Heart right ventricle (tissue), 16 donors: ENCODE data around the gene CHD9. TPM values are rescaled to one million over a fixed set of nuclear protein-coding genes. Genes with fewer than 3 reads are reported as not detected.

Experiments
- ATAC-seq, 8 donors: fragments of 200-7000 bp; cut with Tn5 transposase; one replicate each; pipeline ENCODE4 v1.9.1; 2020; ENCODE audit warnings: mild to moderate bottlenecking in 8 of 8, moderate library complexity in 8 of 8, moderate number of reproducible peaks in 1 of 8
- DNase-seq, 2 donors: peaks; one replicate each; pipeline ENCODE4 v3.0.0-alpha.2; 2020
- H3K27ac ChIP-seq, 10 donors: fragments of 200-600 bp; sonication (generic) in 2 of 10; one replicate each; pipeline versions ENCODE4 v1.5.0 to v1.8.0; 2020 to 2022; ENCODE audit warnings: mild to moderate bottlenecking in 3 of 10
- H3K27me3 ChIP-seq, 7 donors: fragments of 200-600 bp; one replicate each; pipeline ENCODE4 v1.8.0; 2021 to 2022; ENCODE audit warnings: mild to moderate bottlenecking in 2 of 7
- H3K36me3 ChIP-seq, 9 donors: fragments of 200-600 bp; sonication (generic) in 1 of 9; one replicate each; pipeline versions ENCODE4 v1.5.0 to v1.8.0; 2020 to 2022; ENCODE audit warnings: mild to moderate bottlenecking in 2 of 9
- H3K4me1 ChIP-seq, 9 donors: fragments of 200-600 bp; sonication (generic) in 1 of 9; one replicate each; pipeline versions ENCODE4 v1.5.0 to v1.8.0; 2020 to 2022; ENCODE audit warnings: mild to moderate bottlenecking in 4 of 9
- H3K4me3 ChIP-seq, 10 donors: fragments of 200-600 bp; sonication (generic) in 2 of 10; one replicate each; pipeline versions ENCODE4 v1.5.0 to v1.8.0; 2020 to 2022; ENCODE audit warnings: mild to moderate bottlenecking in 7 of 10, moderate library complexity in 2 of 10
- H3K9me3 ChIP-seq, 11 donors: fragments of 200-600 bp in 10 of 11; sonication (generic) in 2 of 11; one replicate each; pipeline versions ENCODE4 v1.5.0 to v1.8.0; 2013 to 2022; ENCODE audit warnings: mild to moderate bottlenecking in 2 of 11, control low read depth in 1 of 11, moderate library complexity in 1 of 11
- WGBS, 2 donors: extraction: QIAGEN DNeasy Blood & Tissue Kit; methylation state at CpG; one replicate each; pipeline ENCODE4 v1.1.7; 2013; ENCODE audit warnings: inconsistent platforms in 1 of 2; 5-methylcytosine and 5-hydroxymethylcytosine counted together
- intact Hi-C, 10 donors: fragments of 100-400 bp; cut with DNase I; formaldehyde crosslinking; loops; one replicate each; pipeline versions ENCODE4 v1.11.1 to v1.14.2; 2022
- polyA plus RNA-seq, 2 donors: library from polyadenylated mRNA; stranded (reverse); fragments of 200-250 nt; gene quantifications; one replicate each; pipeline ENCODE4 v1.2.3, GENCODE V29; 2013
- total RNA-seq, 10 donors: library from RNA; stranded (reverse); fragmentation: NEBNext Ultra II Directional in 3 of 10; extraction: Animal tissue kit (Norgen Biotek cat#: 25700) in 3 of 10; gene quantifications; one replicate each; pipeline versions ENCODE4 v1.2.1 to v1.2.4, GENCODE V29; 2021 to 2023
- TF ChIP-seq, protein P1 (sequence below), 9 donors: fragments of 200-600 bp; sonication (generic) in 2 of 9; IDR thresholded peaks; one replicate each; pipeline versions ENCODE4 v1.5.0 to v1.8.0; 2021 to 2022; ENCODE audit warnings: antibody characterized with exemption in 9 of 9, mild to moderate bottlenecking in 5 of 9, moderate library complexity in 1 of 9
- donor health status: Arrhythmogenic right ventricular cardiomyopathy.
- donor health status: ischemic (EF 13 %, LVEDD 7.1; RV severe dilation, severe dysfunction).
- donor health status: healthy with polysubstance abuse.
- donor health status: DM: no; HTN: yes; CAD: no.
- donor health status: DM: no; HTN: no; CAD: no.
- donor health status: ischemic (EF 25% LVEDD 6.9; RV normal size, moderate dysfunction).
- donor health status: ischemic (EF 25% LVEDD 5.7; RV mildly dilated, moderate dysfunction).
- donor health status: healthy.
- donor health status: DM: yes; HTN: yes; CAD: no.
- donor health status: Ischemic cardiomyopathy.
- donor health status: ischemic (EF 35%, LVEDD 5.7; RV mildly dilated, moderate dysfunction).
- donor health status: nonischemic (EF 11% LVEDD 7.7; RV severe dilation, severe dysfunction).
- donor health status: DM: yes; HTN: yes; CAD: no.
- donor health status: PGD.
- donor health status: ischemic (EF 29% LVEDD 5.4; RV normal size, mild dysfunction).
- donor health status: nonischemic (EF 23%, LVEDD 6.1; RV moderate dilation, normal function).

The CHD9 gene
- total and polyA plus RNA-seq, 12 donors: 7.0 to 58.4 (median 44.6) TPM

- no peak for DNase-seq
- peak in 1 of 8 donors; percentile 16 for ATAC-seq
- Histone ChIP-seq H3K27ac (no peak overlapping the region), H3K36me3 (peaks cover 0 to 11% (median 0%) of the 10 kb centered on the region in 9 donors), H3K4me3 (no peak overlapping the region), H3K4me1 (peaks cover 0 to 20% (median 9%) of the 10 kb centered on the region in 9 donors), H3K9me3 (peaks cover 0 to 31% (median 9%) of the 10 kb centered on the region in 11 donors), H3K27me3 (no peaks in the 10 kb centered on the region)
- TF ChIP-seq, protein P1, sequence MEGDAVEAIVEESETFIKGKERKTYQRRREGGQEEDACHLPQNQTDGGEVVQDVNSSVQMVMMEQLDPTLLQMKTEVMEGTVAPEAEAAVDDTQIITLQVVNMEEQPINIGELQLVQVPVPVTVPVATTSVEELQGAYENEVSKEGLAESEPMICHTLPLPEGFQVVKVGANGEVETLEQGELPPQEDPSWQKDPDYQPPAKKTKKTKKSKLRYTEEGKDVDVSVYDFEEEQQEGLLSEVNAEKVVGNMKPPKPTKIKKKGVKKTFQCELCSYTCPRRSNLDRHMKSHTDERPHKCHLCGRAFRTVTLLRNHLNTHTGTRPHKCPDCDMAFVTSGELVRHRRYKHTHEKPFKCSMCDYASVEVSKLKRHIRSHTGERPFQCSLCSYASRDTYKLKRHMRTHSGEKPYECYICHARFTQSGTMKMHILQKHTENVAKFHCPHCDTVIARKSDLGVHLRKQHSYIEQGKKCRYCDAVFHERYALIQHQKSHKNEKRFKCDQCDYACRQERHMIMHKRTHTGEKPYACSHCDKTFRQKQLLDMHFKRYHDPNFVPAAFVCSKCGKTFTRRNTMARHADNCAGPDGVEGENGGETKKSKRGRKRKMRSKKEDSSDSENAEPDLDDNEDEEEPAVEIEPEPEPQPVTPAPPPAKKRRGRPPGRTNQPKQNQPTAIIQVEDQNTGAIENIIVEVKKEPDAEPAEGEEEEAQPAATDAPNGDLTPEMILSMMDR (IDR thresholded peaks at IDR 0.05): no peak
- 95 to 99% methylated on average over 3 of the region's 3 CpGs for WGBS, 2 donors
- intact Hi-C loops: no loop called here
Measured at GRCh38 chr16:53147500-53148065, 92.8 kb downstream of the CHD9 start.

DNA sequence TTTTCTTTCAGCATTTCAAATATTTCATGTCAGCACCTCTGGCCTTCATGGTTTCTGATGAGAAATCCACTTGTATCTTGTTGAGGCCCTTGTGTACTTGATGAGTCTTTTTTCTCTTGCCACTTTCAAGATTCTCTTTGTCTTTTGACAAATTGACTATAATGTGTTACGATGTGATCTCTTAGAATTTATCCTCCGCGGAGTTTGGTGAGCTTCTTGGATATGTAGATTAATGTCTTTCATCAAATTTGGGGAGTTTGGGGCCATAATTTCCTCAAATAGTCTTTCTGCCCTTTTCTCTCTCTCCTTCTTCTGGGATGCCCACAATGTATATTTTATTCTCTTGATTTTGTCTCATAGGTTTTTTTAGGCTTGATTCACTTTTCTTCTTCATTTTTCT, 96.0 kb downstream of the CHD9 start:
- H3K27me3 ChIP-seq: no peaks in the 10 kb centered on the region
- H3K27ac ChIP-seq: no peak overlapping the region
- intact Hi-C loops: no loop called here
- H3K4me1 ChIP-seq: peaks cover 0 to 44% (median 18%) of the 10 kb centered on the region in 9 donors
- peaks cover 0 to 31% (median 9%) of the 10 kb centered on the region in 11 donors for H3K9me3 ChIP-seq
- no peak overlapping the region for H3K4me3 ChIP-seq
- DNase-seq (no peak), ATAC-seq (no peak)
- TF ChIP-seq, protein P1 (IDR thresholded peaks at IDR 0.05): no peak
- 98 to 99% methylated on average over 3 of the region's 3 CpGs for WGBS, 2 donors
- H3K36me3 ChIP-seq: peaks cover 0 to 15% (median 0%) of the 10 kb centered on the region in 9 donors

DNA sequence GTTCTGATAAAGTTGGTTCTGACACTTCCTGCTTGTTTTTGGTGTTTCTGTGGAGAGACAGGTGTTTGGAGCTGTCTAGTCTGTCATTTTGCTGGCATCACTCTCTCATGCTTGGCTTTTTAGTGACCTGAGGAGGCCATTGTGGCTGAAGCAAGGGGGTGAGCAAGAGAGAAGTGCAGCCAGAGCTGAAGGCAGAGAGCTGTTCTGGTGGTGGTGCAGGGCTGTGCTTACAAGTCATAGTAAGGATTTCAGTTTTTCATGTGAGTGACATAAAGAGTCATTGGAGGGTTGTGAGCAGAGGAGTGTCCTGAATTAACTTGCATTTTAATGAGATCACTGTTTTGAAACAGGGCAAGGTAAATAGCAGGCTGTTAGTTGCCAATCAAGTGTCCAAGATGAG, 97.5 kb downstream of the CHD9 start:
- intact Hi-C loops: no loop called here
- Histone ChIP-seq H3K27ac (peak overlapping the region in 1 of 10 donors; percentile 15), H3K9me3 (peaks cover 0 to 31% (median 9%) of the 10 kb centered on the region in 11 donors), H3K4me3 (no peak overlapping the region), H3K36me3 (peaks cover 0 to 31% (median 15%) of the 10 kb centered on the region in 9 donors), H3K27me3 (no peaks in the 10 kb centered on the region), H3K4me1 (peaks cover 0 to 44% (median 18%) of the 10 kb centered on the region in 9 donors)
- no peak for DNase-seq
- TF ChIP-seq, protein P1 (IDR thresholded peaks at IDR 0.05): no peak
- ATAC-seq: peak in 1 of 8 donors; percentile 23

GRCh38 chr16:53153130-53153529, 98.3 kb downstream of the CHD9 start:
- intact Hi-C loops: no loop called here

More at GRCh38 chr16:53153130-53153529, 98.3 kb downstream of the CHD9 start:
- Histone ChIP-seq H3K27ac (peak overlapping the region in 1 of 10 donors; percentile 7), H3K9me3 (peaks cover 0 to 31% (median 9%) of the 10 kb centered on the region in 11 donors), H3K4me1 (peaks cover 0 to 37% (median 17%) of the 10 kb centered on the region in 9 donors), H3K4me3 (no peak overlapping the region), H3K36me3 (peaks cover 0 to 39% (median 18%) of the 10 kb centered on the region in 9 donors), H3K27me3 (no peaks in the 10 kb centered on the region)
- TF ChIP-seq, protein P1 (IDR thresholded peaks at IDR 0.05): no peak
- DNase-seq: no peak
- ATAC-seq: no peak
